GM21390 (cell line): ENCODE data around the gene MAD2L1.
"Not testable (repeated sequence)": the region's sequence is repeated elsewhere in the genome, so short reads cannot be mapped to it uniquely, and the experiment has no call there.

Experiments
- ATAC-seq: cut with Tn5 transposase; IDR thresholded peaks from one replicate; pipeline ENCODE4 v1.9.1; 2021; ENCODE audit not compliant: unreplicated experiment

The MAD2L1 gene

GRCh38 chr4:120066517-120067340 lies at the start of gene MAD2L1:
TSS of gene MAD2L1 (minus strand) at chr4:120066848. CDS start at chr4:120066734, 114 bp downstream.
- ATAC-seq: peak; percentile 83

- no peak for ATAC-seq
Measured at GRCh38 chr4:120111745-120112144, 45.1 kb upstream of the MAD2L1 start.

- ATAC-seq: no peak
Measured at GRCh38 chr4:120109406-120109805, 42.8 kb upstream of the MAD2L1 start.

GRCh38 chr4:120105472-120105871 lies 38.8 kb upstream of the MAD2L1 start:
- ATAC-seq: peak; percentile 86

GRCh38 chr4:120096508-120097297 lies 30.1 kb upstream of the MAD2L1 start:
- no peak for ATAC-seq

GRCh38 chr4:120088507-120088906 lies 21.9 kb upstream of the MAD2L1 start:
- ATAC-seq: no peak

GRCh38 chr4:120088066-120088465 lies 21.4 kb upstream of the MAD2L1 start:
- not testable (repeated sequence) for ATAC-seq

- ATAC-seq: no peak
Measured at GRCh38 chr4:120085705-120086104, 19.1 kb upstream of the MAD2L1 start.

- no peak for ATAC-seq
Measured at GRCh38 chr4:120084327-120084726, 17.7 kb upstream of the MAD2L1 start.

- ATAC-seq: no peak
Measured at GRCh38 chr4:120083152-120083551, 16.5 kb upstream of the MAD2L1 start.

GRCh38 chr4:120082251-120082650 lies 15.6 kb upstream of the MAD2L1 start:
- ATAC-seq: no peak

- ATAC-seq: no peak
Measured at GRCh38 chr4:120081726-120082125, 15.1 kb upstream of the MAD2L1 start.

- no peak for ATAC-seq
Measured at GRCh38 chr4:120080533-120080932, 13.9 kb upstream of the MAD2L1 start.

GRCh38 chr4:120079839-120080520 lies 13.3 kb upstream of the MAD2L1 start:
- no peak for ATAC-seq

GRCh38 chr4:120078216-120078615 lies 11.6 kb upstream of the MAD2L1 start:
- no peak for ATAC-seq

GRCh38 chr4:120071192-120071795 lies 4.6 kb upstream of the MAD2L1 start:
- ATAC-seq: no peak

GRCh38 chr4:120070196-120070595 lies 3.5 kb upstream of the MAD2L1 start:
- ATAC-seq: no peak

GRCh38 chr4:120065974-120066516 lies 603 bp downstream of the MAD2L1 start:
- peak; percentile 58 for ATAC-seq

- ATAC-seq: no peak
Measured at GRCh38 chr4:120064887-120065286, 1.8 kb downstream of the MAD2L1 start.

GRCh38 chr4:120063711-120064110 lies 2.9 kb downstream of the MAD2L1 start:
- not testable (repeated sequence) for ATAC-seq
